Small intestine (tissue), 4 donors: ENCODE results near the gene GPR150. TPM values are rescaled to one million over a fixed set of nuclear protein-coding genes. Genes with fewer than 3 reads are reported as not detected.

Experiments
- polyA plus RNA-seq, 4 donors: library from polyadenylated mRNA; stranded (reverse) in 3 of 4; unstranded in 1 of 4; fragments of 200-250 nt in 3 of 4; fragments of 120-200 nt in 1 of 4; gene quantifications; one replicate each; pipeline versions ENCODE4 v1.2.1 to v1.2.3, GENCODE V29; 2013
- donor health status: healthy with polysubstance abuse.
- donor health status: Bipolar disorder and iron deficiency.
- donor health status: healthy.

GPR150 gene
- polyA plus RNA-seq, 4 donors: 0.15 to 2.1 TPM; not detected in 2

Other genes starting within 250 kb of the GPR150 start
- under 1 TPM in 1 of 4 donors, not detected in 3; 0.15 TPM for gene FAM81B, start 228.7 kb upstream of the GPR150 start, polyA plus RNA-seq
- gene SKIC3, start 65.1 kb upstream of the GPR150 start, polyA plus RNA-seq: 10 to 100 TPM in 3 of 4 donors, 1 to 10 TPM in 1; 8.4 to 79.6 (median 17.1) TPM
- gene ARSK, start 65.0 kb upstream of the GPR150 start, polyA plus RNA-seq: 1 to 10 TPM in 3 of 4 donors, under 1 TPM in 1; 0.89 to 7.8 (median 2.3) TPM
- gene RFESD, start 26.7 kb downstream of the GPR150 start, polyA plus RNA-seq: 1 to 10 TPM in 2 of 4 donors, under 1 TPM in 1, not detected in 1; 0.27 to 3.4 (median 1.4) TPM
- gene SPATA9, start 62.9 kb downstream of the GPR150 start, polyA plus RNA-seq: 1 to 10 TPM in 1 of 4 donors, under 1 TPM in 1, not detected in 2; 0.24 to 1.0 TPM
- gene RHOBTB3, start 111.2 kb downstream of the GPR150 start, polyA plus RNA-seq: 10 to 100 TPM in 2 of 4 donors, 1 to 10 TPM in 2; 5.8 to 42.2 (median 12.1) TPM
- 100 to 1,000 TPM; 105 to 968 (median 443) TPM for gene GLRX, start 202.6 kb downstream of the GPR150 start, polyA plus RNA-seq